ENCODE data around the gene DCTN5. TPM values are rescaled to one million over a fixed set of nuclear protein-coding genes. Genes with fewer than 3 reads are reported as not detected.
"Not testable (repeated sequence)": the region's sequence is repeated elsewhere in the genome, so short reads cannot be mapped to it uniquely, and the experiment has no call there.

The DCTN5 gene
- total RNA-seq, 6 experiments from 2014 or later: 70.5 to 80.9 (median 76.4) TPM

DNA sequence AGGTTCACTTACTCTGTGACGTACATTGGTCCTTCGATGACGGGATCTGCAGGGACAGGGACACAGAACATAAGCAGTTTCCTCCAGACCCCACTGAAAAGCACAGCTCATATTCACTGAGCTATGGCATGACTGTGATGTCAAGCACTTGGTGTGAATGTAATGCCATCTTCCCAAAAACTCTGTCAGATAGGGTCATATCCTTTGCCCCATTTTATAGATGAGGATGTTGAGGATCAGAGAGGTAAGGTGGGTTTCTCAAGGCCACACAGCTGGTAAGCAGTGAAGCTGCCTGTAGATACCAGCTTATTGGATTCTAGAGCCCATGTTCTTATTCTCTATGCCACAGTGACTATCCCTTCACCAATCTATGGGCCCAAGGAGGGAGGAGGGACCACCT, 69.2 kb downstream of the DCTN5 start:
- Mint-ChIP-seq H3K36me3 (ENCODE audit: low read depth) (no peaks in the 10 kb centered on the region), H3K9me3 (peaks cover 16% of the 10 kb centered on the region; the same call in 1 of the 2 replicates), H3K27ac (no peak overlapping the region), H3K4me1 (ENCODE audit: low read depth) (no peaks in the 10 kb centered on the region), H3K4me3 (no peak overlapping the region), H3K27me3 (ENCODE audit: insufficient read depth) (peaks cover 45% of the 10 kb centered on the region)
- TF ChIP-seq, protein P1, sequence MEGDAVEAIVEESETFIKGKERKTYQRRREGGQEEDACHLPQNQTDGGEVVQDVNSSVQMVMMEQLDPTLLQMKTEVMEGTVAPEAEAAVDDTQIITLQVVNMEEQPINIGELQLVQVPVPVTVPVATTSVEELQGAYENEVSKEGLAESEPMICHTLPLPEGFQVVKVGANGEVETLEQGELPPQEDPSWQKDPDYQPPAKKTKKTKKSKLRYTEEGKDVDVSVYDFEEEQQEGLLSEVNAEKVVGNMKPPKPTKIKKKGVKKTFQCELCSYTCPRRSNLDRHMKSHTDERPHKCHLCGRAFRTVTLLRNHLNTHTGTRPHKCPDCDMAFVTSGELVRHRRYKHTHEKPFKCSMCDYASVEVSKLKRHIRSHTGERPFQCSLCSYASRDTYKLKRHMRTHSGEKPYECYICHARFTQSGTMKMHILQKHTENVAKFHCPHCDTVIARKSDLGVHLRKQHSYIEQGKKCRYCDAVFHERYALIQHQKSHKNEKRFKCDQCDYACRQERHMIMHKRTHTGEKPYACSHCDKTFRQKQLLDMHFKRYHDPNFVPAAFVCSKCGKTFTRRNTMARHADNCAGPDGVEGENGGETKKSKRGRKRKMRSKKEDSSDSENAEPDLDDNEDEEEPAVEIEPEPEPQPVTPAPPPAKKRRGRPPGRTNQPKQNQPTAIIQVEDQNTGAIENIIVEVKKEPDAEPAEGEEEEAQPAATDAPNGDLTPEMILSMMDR (IDR thresholded peaks at IDR 0.05): no peak
- DNase-seq: no peak

DNA sequence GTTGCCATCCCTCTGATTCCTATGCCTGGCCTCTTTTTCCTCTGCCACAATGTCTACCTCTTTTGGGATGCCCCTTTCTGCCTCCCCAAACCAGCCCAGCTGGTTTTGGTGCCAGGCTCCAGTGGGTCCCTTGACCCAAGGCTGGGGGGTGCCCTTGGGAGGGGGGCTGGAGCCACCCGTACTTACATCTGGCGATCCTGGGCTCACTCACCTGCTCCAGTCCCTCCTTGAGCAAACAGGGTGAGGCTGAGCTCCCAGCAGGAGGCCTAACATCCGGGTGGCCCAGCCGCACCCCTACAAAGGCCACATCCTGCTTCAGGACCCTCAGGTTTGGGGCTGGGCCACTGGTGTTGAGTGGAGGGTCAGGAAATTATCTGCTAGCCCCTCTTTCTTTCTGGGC, 70.5 kb downstream of the DCTN5 start:
- Mint-ChIP-seq H3K4me3 (no peak overlapping the region), H3K27ac (no peak overlapping the region), H3K9me3 (peaks cover 16% of the 10 kb centered on the region; the same call in 1 of the 2 replicates), H3K36me3 (ENCODE audit: low read depth) (no peaks in the 10 kb centered on the region), H3K4me1 (ENCODE audit: low read depth) (no peaks in the 10 kb centered on the region), H3K27me3 (ENCODE audit: insufficient read depth) (peaks cover 45% of the 10 kb centered on the region)
- TF ChIP-seq, protein P1 (IDR thresholded peaks at IDR 0.05): no peak
- no peak for DNase-seq

DNA sequence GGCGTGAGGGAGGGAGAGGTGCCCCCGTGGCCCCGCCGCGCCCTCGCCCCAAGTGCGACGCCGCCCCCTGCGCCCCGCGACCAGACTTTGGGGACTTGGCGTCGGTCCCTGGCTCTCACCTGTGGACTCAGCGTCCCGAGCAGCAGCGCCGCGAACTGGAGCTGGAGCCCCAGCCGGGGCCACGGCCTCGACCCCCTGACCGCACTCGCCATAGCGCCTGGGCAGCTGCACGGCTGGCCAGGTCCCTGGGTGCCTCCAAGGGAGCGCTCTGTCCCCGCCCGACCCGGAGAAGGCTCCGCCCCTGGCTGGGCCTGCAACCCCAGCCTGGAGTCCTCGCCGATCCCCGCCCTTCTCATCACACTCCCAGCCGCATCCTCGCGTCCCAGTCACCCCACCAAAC, 71.7 kb downstream of the DCTN5 start, which contains the start of gene ERN2:
ERN2 (minus strand) TSS at position 247 of the 400 bp plus-strand sequence; CDS start at position 212, 35 bp downstream.
- no peak within 1 kb of the TSS for H3K4me3 Mint-ChIP-seq
- peaks cover 16% of the 10 kb centered on the region; the same call in 1 of the 2 replicates for H3K9me3 Mint-ChIP-seq
- H3K27me3 Mint-ChIP-seq (ENCODE audit: insufficient read depth): peaks cover 45% of the 10 kb centered on the region
- H3K4me1 Mint-ChIP-seq (ENCODE audit: low read depth): no peaks in the 10 kb centered on the region
- no peak within 1 kb of the TSS for H3K27ac Mint-ChIP-seq
- no peaks in the 10 kb centered on the region for H3K36me3 Mint-ChIP-seq (ENCODE audit: low read depth)
- DNase-seq: no peak
- TF ChIP-seq, protein P1 (IDR thresholded peaks at IDR 0.05): no peak

DNA sequence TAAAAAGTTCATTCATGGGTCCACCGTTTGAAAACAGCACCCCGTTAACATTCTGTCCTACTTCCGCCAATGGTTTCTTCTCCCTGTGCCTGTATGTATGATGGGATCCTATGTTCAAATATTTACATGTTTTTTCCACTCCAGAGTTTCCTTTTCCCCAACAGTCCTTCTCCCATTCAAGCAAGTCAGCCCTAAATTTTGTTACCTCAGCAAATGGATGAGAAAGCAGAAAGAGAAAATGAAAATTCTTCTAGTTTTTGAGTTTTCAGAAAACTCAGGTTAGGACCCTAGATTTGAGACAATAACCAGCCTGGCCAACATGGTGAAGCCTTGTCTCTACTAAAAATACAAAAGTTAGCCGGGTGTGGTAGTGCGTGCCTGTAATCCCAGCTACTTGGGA, 75.2 kb downstream of the DCTN5 start:
- DNase-seq: no peak
- Mint-ChIP-seq H3K27me3 (ENCODE audit: insufficient read depth) (peaks cover 29% of the 10 kb centered on the region), H3K9me3 (no peaks in the 10 kb centered on the region), H3K4me3 (no peak overlapping the region), H3K36me3 (ENCODE audit: low read depth) (no peaks in the 10 kb centered on the region), H3K4me1 (ENCODE audit: low read depth) (no peaks in the 10 kb centered on the region), H3K27ac (no peak overlapping the region)
- TF ChIP-seq, protein P1 (IDR thresholded peaks at IDR 0.05): no peak

DNA sequence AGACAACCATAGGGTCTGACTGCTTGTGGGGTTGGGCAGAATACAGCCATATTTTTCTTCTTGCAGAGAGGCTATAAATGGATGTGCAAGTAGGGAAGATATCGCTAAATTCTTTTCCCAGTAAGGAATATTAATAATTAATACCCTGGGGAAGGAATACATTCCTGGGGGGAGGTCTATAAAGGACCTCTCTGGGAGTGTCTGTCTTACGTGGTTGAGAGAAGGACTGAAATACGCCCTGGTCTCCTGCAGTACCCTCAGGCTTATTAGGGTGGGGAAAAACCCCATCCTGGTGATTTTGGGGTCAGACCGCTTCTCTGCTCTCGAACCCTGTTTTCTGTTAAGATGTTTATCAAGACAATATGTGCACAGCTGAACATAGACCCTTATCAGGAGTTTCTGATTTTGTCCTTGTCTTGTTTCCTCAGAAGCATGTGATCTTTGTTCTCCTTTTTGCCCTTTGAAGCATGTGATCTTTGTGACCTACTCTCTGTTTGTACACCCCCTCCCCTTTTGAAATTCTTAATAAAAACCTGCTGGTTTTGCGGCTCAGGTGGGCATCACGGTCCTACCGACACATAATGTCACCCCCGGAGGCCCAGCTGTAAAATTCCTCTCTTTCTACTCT, 81.5 kb downstream of the DCTN5 start:
- H3K4me1 Mint-ChIP-seq (ENCODE audit: low read depth); DNase-seq; H3K9me3 Mint-ChIP-seq; H3K4me3 Mint-ChIP-seq; H3K36me3 Mint-ChIP-seq (ENCODE audit: low read depth); H3K27ac Mint-ChIP-seq: not testable (repeated sequence)
- peaks cover 15% of the 10 kb centered on the region for H3K27me3 Mint-ChIP-seq (ENCODE audit: insufficient read depth)

DNA sequence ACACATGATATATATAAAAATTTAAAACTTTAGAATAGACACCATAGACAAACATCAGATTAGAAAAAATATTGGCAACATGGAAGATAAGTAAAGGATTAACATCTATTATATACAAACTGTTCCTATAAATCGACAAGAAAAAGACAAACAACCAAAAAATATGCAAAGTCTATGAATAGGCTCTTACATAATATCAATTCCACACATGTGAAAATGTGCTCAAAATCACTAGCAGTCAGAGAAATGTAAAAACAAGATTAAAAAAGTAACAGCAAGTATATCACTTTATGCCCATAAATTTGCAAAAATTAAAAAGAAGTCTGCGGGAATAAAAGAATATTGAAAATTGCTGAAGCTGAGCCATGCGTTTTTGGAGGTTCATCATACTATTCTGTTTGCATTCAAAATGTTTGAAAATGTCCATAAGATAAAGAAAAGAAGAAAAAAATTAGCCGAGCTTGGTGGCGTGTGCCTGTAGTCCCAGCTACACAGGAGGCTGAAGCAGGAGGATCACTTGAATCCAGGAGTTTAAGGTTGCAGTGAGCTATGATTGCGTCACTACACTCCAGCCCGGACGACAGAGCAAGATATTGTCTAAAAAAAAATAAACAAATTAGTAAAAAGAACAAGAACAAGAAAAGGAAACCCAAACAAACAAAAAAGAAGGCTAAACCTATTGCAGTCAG, 83.0 kb downstream of the DCTN5 start:
- Mint-ChIP-seq H3K4me3 (no peak overlapping the region), H3K27ac (no peak overlapping the region), H3K4me1 (ENCODE audit: low read depth) (peaks cover 8% of the 10 kb centered on the region), H3K36me3 (ENCODE audit: low read depth) (no peaks in the 10 kb centered on the region; the same call in none of the 2 replicates), H3K27me3 (ENCODE audit: insufficient read depth) (peaks cover 8% of the 10 kb centered on the region; the same call in 1 of the 2 replicates), H3K9me3 (peaks cover 8% of the 10 kb centered on the region)
- DNase-seq: no peak
- TF ChIP-seq, protein P1 (IDR thresholded peaks at IDR 0.05): no peak

Data from HFFc6 (cell line).